Measurements from ENCODE around the gene CERS5.
"Not testable (repeated sequence)": the region's sequence is repeated elsewhere in the genome, so short reads cannot be mapped to it uniquely, and the experiment has no call there.

CERS5 gene

DNA sequence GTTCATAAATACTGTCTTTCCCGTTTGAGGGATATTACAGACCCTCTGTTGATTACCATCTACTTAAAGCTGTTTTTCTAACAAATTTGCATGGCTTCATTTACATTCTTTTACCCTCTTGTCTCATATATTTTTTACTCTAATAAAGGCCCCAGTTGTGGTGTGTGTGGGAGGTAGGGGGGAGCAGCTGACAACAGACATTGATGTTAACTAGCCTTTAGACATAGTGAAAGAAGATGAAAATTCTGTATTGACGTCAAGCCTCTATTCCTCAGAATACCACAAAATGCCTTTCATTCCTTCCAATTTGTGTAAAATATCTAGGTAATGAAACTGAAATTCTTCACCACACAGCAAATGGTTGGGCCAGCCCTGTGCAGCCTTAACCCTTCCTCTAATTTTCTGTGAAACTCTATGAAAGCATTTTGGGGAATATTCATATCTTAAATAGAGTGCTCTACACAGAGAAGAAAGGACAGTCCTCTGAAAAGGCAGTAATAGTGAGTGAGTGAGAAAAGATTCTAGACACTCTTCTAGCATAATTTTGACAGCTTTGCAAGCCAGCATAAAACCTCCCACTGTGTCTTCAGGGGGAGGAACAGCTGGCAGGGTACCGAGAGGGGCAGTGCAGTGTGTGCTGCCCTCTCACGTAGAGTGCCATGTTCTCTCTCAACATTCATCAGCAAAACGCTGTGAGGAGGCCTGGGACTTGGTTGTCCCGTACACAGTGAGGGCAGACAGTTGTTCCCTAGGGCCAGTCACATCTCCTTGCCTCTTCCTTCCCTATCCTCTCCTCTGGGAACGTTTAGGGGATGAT, 20.1 kb upstream of the CERS5 start:
- DNase-seq (ENCODE audit: low read depth in 2 of 3, low spot score in 1 of 3): peak in 2 of 3 donors; percentile 34 to 42

DNA sequence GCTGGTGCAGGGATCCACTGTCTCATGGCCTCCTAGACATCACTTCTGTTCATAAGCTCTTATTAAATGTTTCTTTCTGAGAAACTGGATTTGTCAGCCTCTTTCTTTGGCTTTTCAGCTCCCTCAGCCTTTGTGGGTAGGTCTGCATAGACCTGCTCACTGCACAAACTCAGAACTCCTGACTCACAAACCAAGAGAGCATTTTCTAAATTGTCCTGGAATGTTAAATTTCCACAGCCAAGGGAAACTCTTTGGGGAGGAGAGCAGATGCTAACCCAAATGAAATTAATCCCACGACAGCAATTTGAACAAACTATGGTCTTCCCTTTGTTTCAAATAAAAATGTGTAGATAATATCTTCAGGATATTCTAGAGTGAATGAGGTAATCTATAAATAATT, 19.5 kb upstream of the CERS5 start:
- no peak for DNase-seq (ENCODE audit: low read depth in 2 of 3, low spot score in 1 of 3)

DNA sequence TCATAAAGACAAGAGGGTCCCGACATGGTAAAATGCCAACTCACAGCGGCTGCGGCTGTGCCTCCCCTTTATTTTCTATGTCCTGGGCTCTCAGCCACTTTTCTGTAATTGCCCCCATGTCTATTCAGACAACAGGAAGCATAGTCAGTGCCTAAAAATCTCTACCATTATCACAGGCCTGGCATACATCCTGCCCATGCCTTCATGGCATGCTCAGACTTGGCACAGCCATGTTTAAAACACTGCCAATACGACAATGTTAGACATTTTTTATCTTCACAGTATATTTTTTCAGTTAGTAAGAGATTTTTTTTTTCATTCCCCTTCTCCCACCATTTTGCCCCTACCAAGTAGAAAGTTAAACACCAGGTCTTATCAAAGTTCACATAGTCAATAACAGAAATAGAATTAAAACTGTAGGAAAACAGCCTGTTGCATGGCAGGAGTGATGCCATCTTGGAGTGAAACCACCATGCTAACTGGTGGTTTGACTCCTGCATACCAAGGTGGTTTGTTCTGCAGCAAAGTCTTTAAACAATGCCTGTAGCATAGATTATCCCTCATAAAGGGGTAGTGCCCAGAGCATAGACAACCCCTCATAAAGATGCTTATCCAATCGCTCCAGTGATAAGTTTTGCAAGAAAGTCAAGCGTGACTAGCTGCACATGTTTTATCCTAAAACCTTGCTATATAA, 18.9 kb upstream of the CERS5 start:
- no peak for DNase-seq (ENCODE audit: low read depth in 2 of 3, low spot score in 1 of 3)

- no peak for DNase-seq (ENCODE audit: low read depth in 2 of 3, low spot score in 1 of 3)
These were observed 18.2 kb upstream of the CERS5 start for GRCh38 chr12:50185301-50185895.

GRCh38 chr12:50184261-50184660, 17.1 kb upstream of the CERS5 start:
- DNase-seq (ENCODE audit: low read depth in 2 of 3, low spot score in 1 of 3): no peak

DNA sequence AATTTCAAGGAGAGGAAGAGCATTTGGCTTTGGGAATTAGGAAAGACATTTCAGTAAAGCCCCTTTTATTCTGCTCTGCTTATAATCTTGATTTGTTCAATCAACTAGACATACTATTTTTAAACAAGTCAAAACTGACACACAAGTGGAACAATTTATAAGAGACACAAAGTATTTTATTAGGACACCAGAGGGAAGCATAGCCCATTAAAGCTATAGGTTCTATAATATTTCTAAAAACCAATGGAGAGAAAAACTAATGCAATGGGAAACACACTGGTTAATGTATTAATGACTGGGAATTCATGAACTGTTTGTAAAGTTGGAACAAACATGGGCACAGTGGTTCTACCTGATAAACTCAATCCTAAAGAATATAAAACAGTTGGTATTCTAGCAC, 15.3 kb upstream of the CERS5 start:
- DNase-seq (ENCODE audit: low read depth in 2 of 3, low spot score in 1 of 3): no peak

- DNase-seq (ENCODE audit: low read depth in 2 of 3, low spot score in 1 of 3): no peak
These were observed 14.5 kb upstream of the CERS5 start for GRCh38 chr12:50181691-50182090.

- DNase-seq (ENCODE audit: low read depth in 2 of 3, low spot score in 1 of 3): no peak
These were observed 8.5 kb upstream of the CERS5 start for GRCh38 chr12:50175716-50176026.

GRCh38 chr12:50174971-50175715, 8.0 kb upstream of the CERS5 start:
- DNase-seq (ENCODE audit: low read depth in 2 of 3, low spot score in 1 of 3): peak in 1 of 3 donors; percentile 44

DNA sequence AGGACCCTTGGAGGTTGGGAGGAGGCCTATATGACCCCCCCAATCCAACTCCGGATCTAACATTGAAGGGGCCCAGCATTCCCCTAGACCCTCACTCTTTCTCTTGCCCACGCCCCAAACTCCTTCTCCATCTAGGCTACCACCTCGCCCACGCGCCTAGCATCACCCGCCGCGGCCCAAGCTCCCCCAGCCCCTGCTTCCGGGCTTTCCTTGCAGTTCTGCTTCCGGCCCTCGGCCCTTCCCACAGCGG, 445 bp downstream of the CERS5 start:
- peak; percentile 53 to 56 (median 56) for DNase-seq (ENCODE audit: low read depth in 2 of 3, low spot score in 1 of 3)

GRCh38 chr12:50164963-50165362, 2.2 kb downstream of the CERS5 start:
- DNase-seq (ENCODE audit: low read depth in 2 of 3, low spot score in 1 of 3): no peak

DNA sequence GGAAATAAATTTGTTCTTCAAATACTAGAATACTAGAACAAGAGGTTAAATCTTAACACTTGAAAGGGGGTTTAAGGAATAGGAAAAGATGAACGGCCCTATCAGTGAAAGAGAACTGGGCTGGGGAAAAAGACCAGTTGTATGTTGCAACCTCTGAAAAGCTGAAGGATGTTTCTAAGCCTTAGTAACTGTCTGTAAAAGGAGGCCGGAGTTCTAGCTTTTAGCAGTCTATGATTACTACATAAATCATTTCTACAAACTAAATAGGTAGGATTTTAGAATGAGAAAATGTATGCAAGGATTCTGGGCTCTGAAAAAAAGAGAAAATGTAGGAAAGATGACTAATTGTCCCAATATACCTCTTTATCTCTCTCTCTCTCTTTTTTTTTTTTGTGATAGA, 4.9 kb downstream of the CERS5 start:
- DNase-seq (ENCODE audit: low read depth in 2 of 3, low spot score in 1 of 3): no peak

- DNase-seq (ENCODE audit: low read depth in 2 of 3, low spot score in 1 of 3): no peak
These were observed 6.5 kb downstream of the CERS5 start for GRCh38 chr12:50160643-50161042.

- DNase-seq (ENCODE audit: low read depth in 2 of 3, low spot score in 1 of 3): no peak
These were observed 9.9 kb downstream of the CERS5 start for GRCh38 chr12:50157259-50157658.

DNA sequence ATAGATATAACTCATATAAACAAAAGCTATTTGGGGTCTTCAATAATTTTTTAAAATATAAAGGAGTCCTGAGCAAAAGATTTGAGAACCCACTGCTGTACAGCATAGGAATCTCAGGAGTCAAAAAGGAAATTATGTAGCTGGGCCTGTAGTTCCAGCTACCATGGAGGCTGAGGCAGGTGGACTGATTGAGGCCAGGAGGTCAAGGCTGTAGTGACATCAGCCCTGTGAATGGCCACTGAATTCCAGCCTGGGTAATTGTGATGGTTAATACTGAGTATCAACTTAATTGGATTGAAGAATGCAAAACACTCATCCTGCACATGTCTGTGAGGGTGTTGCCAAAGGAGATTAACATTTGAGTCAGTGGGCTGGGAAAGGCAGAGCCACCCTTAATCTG, 10.5 kb downstream of the CERS5 start:
- DNase-seq (ENCODE audit: low read depth in 2 of 3, low spot score in 1 of 3): no peak

- DNase-seq (ENCODE audit: low read depth in 2 of 3, low spot score in 1 of 3): not testable (repeated sequence)
These were observed 12.2 kb downstream of the CERS5 start for GRCh38 chr12:50154947-50155346.

DNA sequence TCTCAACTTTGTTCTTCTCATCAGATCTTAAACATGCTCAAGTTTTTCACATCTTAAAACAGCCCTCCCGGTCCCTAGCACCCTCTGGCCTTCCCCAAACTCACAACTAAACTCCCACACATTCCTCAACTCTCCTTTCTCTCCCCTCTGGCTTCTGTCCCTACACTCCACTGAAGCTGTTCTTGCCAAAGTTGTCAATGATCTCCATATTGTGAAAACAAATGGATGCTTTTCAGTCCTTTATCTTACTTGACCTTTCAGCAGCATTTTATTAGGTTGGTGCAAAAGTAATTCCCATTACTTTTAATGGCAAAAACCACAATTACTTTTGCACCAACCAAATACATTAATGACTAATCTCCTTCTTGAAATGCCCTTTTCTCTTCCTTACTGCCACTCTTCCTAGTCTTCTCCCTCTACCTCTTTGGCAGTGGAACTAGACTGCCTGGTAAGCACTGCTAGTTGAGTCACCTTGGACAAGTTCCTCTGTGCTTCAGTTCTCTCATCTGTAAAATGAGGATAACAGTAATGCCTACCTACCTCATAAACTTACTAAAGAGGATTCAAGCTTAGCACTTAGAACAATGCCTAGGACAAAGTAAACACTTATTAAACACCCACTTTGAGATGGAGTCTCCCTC, 16.0 kb downstream of the CERS5 start:
- DNase-seq (ENCODE audit: low read depth in 2 of 3, low spot score in 1 of 3): no peak

GRCh38 chr12:50149311-50149710, 17.9 kb downstream of the CERS5 start:
- no peak for DNase-seq (ENCODE audit: low read depth in 2 of 3, low spot score in 1 of 3)

DNA sequence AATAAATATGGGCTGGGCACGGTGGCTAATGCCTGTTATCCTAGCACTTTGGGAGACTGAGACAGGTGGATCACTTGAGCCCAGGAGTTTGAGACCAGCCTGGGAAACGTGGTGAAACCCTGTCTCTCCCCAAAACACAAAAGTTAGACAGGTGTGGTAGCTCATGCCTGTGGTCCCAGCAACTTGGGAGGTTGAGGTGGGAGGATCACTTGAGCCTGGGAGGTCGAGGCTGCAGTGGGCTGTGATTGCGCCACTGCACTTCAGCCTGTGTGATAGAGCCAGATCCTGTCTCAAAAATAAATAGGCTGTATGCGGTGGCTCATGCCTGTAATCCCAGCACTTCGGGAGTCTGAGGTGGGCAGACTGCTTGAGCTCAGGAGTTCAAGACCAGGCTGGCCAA, 19.2 kb downstream of the CERS5 start:
- DNase-seq (ENCODE audit: low read depth in 2 of 3, low spot score in 1 of 3): not testable (repeated sequence)

- DNase-seq (ENCODE audit: low read depth in 2 of 3, low spot score in 1 of 3): no peak
These were observed 19.9 kb downstream of the CERS5 start for GRCh38 chr12:50147281-50147680.

GRCh38 chr12:50145439-50145838, 21.7 kb downstream of the CERS5 start:
- no peak for DNase-seq (ENCODE audit: low read depth in 2 of 3, low spot score in 1 of 3)

DNA sequence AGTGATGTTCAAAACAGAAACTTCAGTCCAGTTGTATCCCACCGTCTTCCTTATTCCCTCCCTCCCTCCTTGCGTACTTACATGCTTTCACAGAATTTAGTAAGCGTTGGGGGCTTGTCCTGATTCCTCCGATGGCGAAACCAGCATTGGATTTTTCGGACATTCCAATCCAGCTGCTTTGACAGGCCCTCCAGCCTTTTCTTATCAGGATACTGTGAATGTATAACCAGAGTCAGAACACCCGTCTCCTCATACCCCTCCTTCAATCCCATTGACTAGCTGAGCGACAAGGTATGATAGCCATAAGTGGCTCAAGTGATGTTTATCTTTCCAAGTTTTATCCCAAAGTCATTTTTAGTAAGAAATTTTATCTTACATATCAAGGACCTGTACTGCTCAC, 24.2 kb downstream of the CERS5 start:
- no peak for DNase-seq (ENCODE audit: low read depth in 2 of 3, low spot score in 1 of 3)

Data from stimulated activated CD4-positive, alpha-beta T cell treated with anti-CD3 and anti-CD28 coated beads, Interleukin-12 subunit alpha, Interleukin-12 subunit beta, amount 100 ng/mL, for 48 hours (primary cell).